Measurements from ENCODE around the gene PAK1.

- TF ChIP-seq CREB5 (CRISPR knock-in tag; IDR thresholded peaks at IDR 0.05; ENCODE audit: low read depth) (no peak), TSHZ2 (CRISPR knock-in tag; IDR thresholded peaks at IDR 0.05) (no peak), OSR1 (CRISPR knock-in tag; IDR thresholded peaks at IDR 0.05) (no peak), SNAI2 (CRISPR knock-in tag; IDR thresholded peaks at IDR 0.05) (no peak)
These were observed 23.7 kb downstream of the PAK1 start for GRCh38 chr11:77450227-77450626.

Measured in SK-N-SH treated with all-trans-retinoic acid at 6 μM for 48 hours (cell line).